HEK293 (cell line): ENCODE data around the gene EIF1B.

Experiments used
- CTCF ChIA-PET: fragments of 350-600 bp; formaldehyde crosslinking; extraction: SDS; loops from one replicate; lab custom pipeline; 2021; ENCODE audit warnings: antibody characterized with exemption; lab: Yijun Ruan, JAX
- POLR2A ChIA-PET: fragments of 300-600 bp; formaldehyde crosslinking; extraction: SDS; loops from one replicate; lab custom pipeline; 2020; ENCODE audit warnings: antibody characterized with exemption, inconsistent platforms; lab: Yijun Ruan, JAX
- H3K27ac ChIP-seq: fragments of 200-500 bp; sonication (Bioruptor generic); 2 replicates; pipeline ENCODE4 v1.5.1; 2014; ENCODE audit warnings: low read depth, low read length, control low read depth, inconsistent platforms; ENCODE audit errors: extremely low read depth
- H3K36me3 ChIP-seq, 2 experiments: fragments of 200-500 bp in 1 of 2; sonication (Bioruptor generic) in 1 of 2; 1 replicate in 1 of 2; 2 replicates in 1 of 2; pipeline ENCODE4 v1.5.1; 2014 to 2017; ENCODE audit warnings: inconsistent platforms in 2 of 2, low read length in 2 of 2; ENCODE audit not compliant: control insufficient read depth in 2 of 2, insufficient read depth in 1 of 2
- H3K4me1 ChIP-seq: fragments of 200-500 bp; sonication (Bioruptor generic); 2 replicates; pipeline ENCODE4 v1.5.1; 2014; ENCODE audit warnings: mild to moderate bottlenecking, low read length, inconsistent platforms; ENCODE audit not compliant: control insufficient read depth, insufficient read depth
- H3K4me3 ChIP-seq: 2 replicates; pipeline ENCODE4 v1.5.1; 2011; ENCODE audit warnings: low read depth, mild to moderate bottlenecking, control low read depth, low read length, moderate library complexity
- H3K9me3 ChIP-seq: fragments of 200-500 bp; sonication (Bioruptor generic); 2 replicates; pipeline ENCODE4 v1.5.1; 2014; ENCODE audit warnings: low read depth, low read length, inconsistent platforms; ENCODE audit not compliant: control insufficient read depth, insufficient read depth
- KLF7 ChIP-seq: fragments of 450-650 bp; formaldehyde crosslinking; IDR thresholded peaks from 2 replicates; pipeline ENCODE4 v1.5.1; 2016; ENCODE audit warnings: missing biosample characterization, missing genetic modification characterization, borderline replicate concordance
- SP7 ChIP-seq: fragments of 450-650 bp; formaldehyde crosslinking; IDR thresholded peaks from 2 replicates; pipeline ENCODE4 v1.5.1; 2016; ENCODE audit warnings: missing biosample characterization, missing genetic modification characterization
- ZEB2 ChIP-seq: fragments of 450-650 bp; formaldehyde crosslinking; IDR thresholded peaks from 2 replicates; pipeline ENCODE4 v1.5.1; 2016; ENCODE audit warnings: missing biosample characterization, missing genetic modification characterization
- ZFP37 ChIP-seq: fragments of 450-650 bp; formaldehyde crosslinking; IDR thresholded peaks from 2 replicates; pipeline ENCODE4 v1.5.1; 2016; ENCODE audit warnings: missing biosample characterization, missing genetic modification characterization
- ZNF121 ChIP-seq: fragments of 450-650 bp; formaldehyde crosslinking; IDR thresholded peaks from 2 replicates; pipeline ENCODE4 v1.5.1; 2016; ENCODE audit warnings: missing biosample characterization, missing genetic modification characterization
- ZNF140 ChIP-seq: fragments of 450-650 bp; formaldehyde crosslinking; IDR thresholded peaks from 2 replicates; pipeline ENCODE4 v1.5.1; 2016; ENCODE audit warnings: missing biosample characterization, missing genetic modification characterization
- ZNF169 ChIP-seq: fragments of 450-650 bp; formaldehyde crosslinking; IDR thresholded peaks from 2 replicates; pipeline ENCODE4 v1.5.1; 2016; ENCODE audit warnings: missing biosample characterization, missing genetic modification characterization
- ZNF555 ChIP-seq: fragments of 450-650 bp; formaldehyde crosslinking; conservative IDR thresholded peaks from 2 replicates; pipeline ENCODE4 v1.5.1; 2017; ENCODE audit warnings: missing biosample characterization, mild to moderate bottlenecking, missing genetic modification characterization, inconsistent platforms
- ZNF776 ChIP-seq: fragments of 450-650 bp; formaldehyde crosslinking; IDR thresholded peaks from 2 replicates; pipeline ENCODE4 v1.5.0; 2017; ENCODE audit warnings: missing biosample characterization, missing genetic modification characterization, borderline replicate concordance
- ZNF792 ChIP-seq: fragments of 450-650 bp; formaldehyde crosslinking; IDR thresholded peaks from 2 replicates; pipeline ENCODE4 v1.5.1; 2016; ENCODE audit warnings: missing biosample characterization, missing genetic modification characterization
- TF ChIP-seq, protein P1 (sequence below): fragments of 450-650 bp; formaldehyde crosslinking; IDR thresholded peaks from 2 replicates; pipeline ENCODE4 v1.5.1; 2017; ENCODE audit warnings: missing biosample characterization, mild to moderate bottlenecking, missing genetic modification characterization, moderate library complexity
- TF ChIP-seq, protein P2 (sequence below): fragments of 450-650 bp; formaldehyde crosslinking; IDR thresholded peaks from 2 replicates; pipeline ENCODE4 v1.5.1; 2016; ENCODE audit warnings: missing biosample characterization, missing genetic modification characterization, borderline replicate concordance
- TF ChIP-seq, protein P3 (sequence below): fragments of 450-650 bp; formaldehyde crosslinking; IDR thresholded peaks from 2 replicates; pipeline ENCODE4 v1.5.1; 2016; ENCODE audit warnings: missing biosample characterization, missing genetic modification characterization
- TF ChIP-seq, protein P4 (sequence below): fragments of 450-650 bp; IDR thresholded peaks from 2 replicates; pipeline ENCODE4 v1.5.1; 2018; ENCODE audit warnings: missing biosample characterization, mild to moderate bottlenecking, missing genetic modification characterization
- TF ChIP-seq, protein P5 (sequence below): fragments of 450-650 bp; formaldehyde crosslinking; IDR thresholded peaks from 2 replicates; pipeline ENCODE4 v1.5.1; 2016; ENCODE audit warnings: missing biosample characterization, missing genetic modification characterization
- TF ChIP-seq, protein P6 (sequence below): fragments of 450-650 bp; formaldehyde crosslinking; IDR thresholded peaks from 2 replicates; pipeline ENCODE4 v1.5.1; 2017; ENCODE audit warnings: missing biosample characterization, missing genetic modification characterization

Gene EIF1B

DNA sequence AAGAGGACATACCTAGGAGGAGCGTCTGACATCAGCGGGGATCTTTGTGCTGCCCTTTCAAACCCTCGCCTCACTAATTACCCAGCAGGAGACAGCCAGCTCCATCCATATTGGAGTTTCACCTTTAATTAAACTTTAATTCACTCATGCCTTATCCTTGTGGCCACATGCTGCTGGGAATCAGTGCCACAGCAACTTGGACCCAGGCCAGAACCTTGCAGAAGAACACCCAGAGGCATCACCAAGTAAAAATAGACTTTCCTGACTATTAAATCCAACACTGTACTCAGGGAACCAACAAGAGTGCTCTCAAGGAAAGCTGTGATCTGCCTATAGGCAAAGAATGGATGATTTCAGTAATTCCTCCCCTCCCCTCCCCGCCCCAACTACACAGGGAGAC lies 23.9 kb downstream of the EIF1B start:
- ChIA-PET CTCF (interaction anchor here (0.6 kb wide), 1 partner anchor 13 kb away, joined by 3 read pairs; no protein-coding TSS in a partner anchor), POLR2A (no interaction called here)
- H3K36me3 ChIP-seq, result no peaks in the 10 kb centered on the region
- no peaks in the 10 kb centered on the region for H3K9me3 ChIP-seq
- H3K4me3 ChIP-seq, result no peak overlapping the region
- no peak overlapping the region for H3K27ac ChIP-seq
- TF ChIP-seq ZFP37 (tag by site-specific recombination) (no peak), KLF7 (no peak), ZNF169 (tag by site-specific recombination) (no peak), ZNF121 (tag by site-specific recombination) (no peak), ZEB2 (tag by site-specific recombination) (no peak), ZNF140 (tag by site-specific recombination) (no peak), ZNF555 (tag by site-specific recombination) (no peak), SP7 (tag by site-specific recombination) (no peak), ZNF792 (tag by site-specific recombination) (no peak), ZNF776 (tag by site-specific recombination) (no peak)
- TF ChIP-seq, protein P1, sequence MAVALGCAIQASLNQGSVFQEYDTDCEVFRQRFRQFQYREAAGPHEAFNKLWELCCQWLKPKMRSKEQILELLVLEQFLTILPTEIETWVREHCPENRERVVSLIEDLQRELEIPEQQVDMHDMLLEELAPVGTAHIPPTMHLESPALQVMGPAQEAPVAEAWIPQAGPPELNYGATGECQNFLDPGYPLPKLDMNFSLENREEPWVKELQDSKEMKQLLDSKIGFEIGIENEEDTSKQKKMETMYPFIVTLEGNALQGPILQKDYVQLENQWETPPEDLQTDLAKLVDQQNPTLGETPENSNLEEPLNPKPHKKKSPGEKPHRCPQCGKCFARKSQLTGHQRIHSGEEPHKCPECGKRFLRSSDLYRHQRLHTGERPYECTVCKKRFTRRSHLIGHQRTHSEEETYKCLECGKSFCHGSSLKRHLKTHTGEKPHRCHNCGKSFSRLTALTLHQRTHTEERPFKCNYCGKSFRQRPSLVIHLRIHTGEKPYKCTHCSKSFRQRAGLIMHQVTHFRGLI, result no peak
- TF ChIP-seq, protein P2, sequence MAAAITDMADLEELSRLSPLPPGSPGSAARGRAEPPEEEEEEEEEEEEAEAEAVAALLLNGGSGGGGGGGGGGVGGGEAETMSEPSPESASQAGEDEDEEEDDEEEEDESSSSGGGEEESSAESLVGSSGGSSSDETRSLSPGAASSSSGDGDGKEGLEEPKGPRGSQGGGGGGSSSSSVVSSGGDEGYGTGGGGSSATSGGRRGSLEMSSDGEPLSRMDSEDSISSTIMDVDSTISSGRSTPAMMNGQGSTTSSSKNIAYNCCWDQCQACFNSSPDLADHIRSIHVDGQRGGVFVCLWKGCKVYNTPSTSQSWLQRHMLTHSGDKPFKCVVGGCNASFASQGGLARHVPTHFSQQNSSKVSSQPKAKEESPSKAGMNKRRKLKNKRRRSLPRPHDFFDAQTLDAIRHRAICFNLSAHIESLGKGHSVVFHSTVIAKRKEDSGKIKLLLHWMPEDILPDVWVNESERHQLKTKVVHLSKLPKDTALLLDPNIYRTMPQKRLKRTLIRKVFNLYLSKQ, result no peak
- TF ChIP-seq, protein P3, sequence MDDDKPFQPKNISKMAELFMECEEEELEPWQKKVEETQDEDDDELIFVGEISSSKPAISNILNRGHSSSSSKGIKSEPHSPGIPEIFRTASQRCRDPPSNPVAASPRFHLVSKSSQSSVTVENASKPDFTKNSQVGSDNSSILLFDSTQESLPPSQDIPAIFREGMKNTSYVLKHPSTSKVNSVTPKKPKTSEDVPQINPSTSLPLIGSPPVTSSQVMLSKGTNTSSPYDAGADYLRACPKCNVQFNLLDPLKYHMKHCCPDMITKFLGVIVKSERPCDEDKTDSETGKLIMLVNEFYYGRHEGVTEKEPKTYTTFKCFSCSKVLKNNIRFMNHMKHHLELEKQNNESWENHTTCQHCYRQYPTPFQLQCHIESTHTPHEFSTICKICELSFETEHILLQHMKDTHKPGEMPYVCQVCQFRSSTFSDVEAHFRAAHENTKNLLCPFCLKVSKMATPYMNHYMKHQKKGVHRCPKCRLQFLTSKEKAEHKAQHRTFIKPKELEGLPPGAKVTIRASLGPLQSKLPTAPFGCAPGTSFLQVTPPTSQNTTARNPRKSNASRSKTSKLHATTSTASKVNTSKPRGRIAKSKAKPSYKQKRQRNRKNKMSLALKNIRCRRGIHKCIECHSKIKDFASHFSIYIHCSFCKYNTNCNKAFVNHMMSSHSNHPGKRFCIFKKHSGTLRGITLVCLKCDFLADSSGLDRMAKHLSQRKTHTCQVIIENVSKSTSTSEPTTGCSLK (tag by site-specific recombination), result no peak
- TF ChIP-seq, protein P4, sequence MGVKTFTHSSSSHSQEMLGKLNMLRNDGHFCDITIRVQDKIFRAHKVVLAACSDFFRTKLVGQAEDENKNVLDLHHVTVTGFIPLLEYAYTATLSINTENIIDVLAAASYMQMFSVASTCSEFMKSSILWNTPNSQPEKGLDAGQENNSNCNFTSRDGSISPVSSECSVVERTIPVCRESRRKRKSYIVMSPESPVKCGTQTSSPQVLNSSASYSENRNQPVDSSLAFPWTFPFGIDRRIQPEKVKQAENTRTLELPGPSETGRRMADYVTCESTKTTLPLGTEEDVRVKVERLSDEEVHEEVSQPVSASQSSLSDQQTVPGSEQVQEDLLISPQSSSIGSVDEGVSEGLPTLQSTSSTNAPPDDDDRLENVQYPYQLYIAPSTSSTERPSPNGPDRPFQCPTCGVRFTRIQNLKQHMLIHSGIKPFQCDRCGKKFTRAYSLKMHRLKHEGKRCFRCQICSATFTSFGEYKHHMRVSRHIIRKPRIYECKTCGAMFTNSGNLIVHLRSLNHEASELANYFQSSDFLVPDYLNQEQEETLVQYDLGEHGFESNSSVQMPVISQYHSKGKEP, result no peak
- TF ChIP-seq, protein P5, sequence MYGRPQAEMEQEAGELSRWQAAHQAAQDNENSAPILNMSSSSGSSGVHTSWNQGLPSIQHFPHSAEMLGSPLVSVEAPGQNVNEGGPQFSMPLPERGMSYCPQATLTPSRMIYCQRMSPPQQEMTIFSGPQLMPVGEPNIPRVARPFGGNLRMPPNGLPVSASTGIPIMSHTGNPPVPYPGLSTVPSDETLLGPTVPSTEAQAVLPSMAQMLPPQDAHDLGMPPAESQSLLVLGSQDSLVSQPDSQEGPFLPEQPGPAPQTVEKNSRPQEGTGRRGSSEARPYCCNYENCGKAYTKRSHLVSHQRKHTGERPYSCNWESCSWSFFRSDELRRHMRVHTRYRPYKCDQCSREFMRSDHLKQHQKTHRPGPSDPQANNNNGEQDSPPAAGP (tag by site-specific recombination), result no peak
- TF ChIP-seq, protein P6, sequence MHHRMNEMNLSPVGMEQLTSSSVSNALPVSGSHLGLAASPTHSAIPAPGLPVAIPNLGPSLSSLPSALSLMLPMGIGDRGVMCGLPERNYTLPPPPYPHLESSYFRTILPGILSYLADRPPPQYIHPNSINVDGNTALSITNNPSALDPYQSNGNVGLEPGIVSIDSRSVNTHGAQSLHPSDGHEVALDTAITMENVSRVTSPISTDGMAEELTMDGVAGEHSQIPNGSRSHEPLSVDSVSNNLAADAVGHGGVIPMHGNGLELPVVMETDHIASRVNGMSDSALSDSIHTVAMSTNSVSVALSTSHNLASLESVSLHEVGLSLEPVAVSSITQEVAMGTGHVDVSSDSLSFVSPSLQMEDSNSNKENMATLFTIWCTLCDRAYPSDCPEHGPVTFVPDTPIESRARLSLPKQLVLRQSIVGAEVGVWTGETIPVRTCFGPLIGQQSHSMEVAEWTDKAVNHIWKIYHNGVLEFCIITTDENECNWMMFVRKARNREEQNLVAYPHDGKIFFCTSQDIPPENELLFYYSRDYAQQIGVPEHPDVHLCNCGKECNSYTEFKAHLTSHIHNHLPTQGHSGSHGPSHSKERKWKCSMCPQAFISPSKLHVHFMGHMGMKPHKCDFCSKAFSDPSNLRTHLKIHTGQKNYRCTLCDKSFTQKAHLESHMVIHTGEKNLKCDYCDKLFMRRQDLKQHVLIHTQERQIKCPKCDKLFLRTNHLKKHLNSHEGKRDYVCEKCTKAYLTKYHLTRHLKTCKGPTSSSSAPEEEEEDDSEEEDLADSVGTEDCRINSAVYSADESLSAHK (tag by site-specific recombination), result no peak
- no peaks in the 10 kb centered on the region for H3K4me1 ChIP-seq
